Omental fat pad (tissue), 4 donors: Measurements from ENCODE around the gene TROAP. TPM values are rescaled to one million over a fixed set of nuclear protein-coding genes. Genes with fewer than 3 reads are reported as not detected.
A peak's percentile ranks its signal among the peaks of the same experiment; 100 is the strongest.
"Not testable (repeated sequence)": the region's sequence is repeated elsewhere in the genome, so short reads cannot be mapped to it uniquely, and the experiment has no call there.

Experiments used
- ATAC-seq: fragments of 150-250 bp; one replicate; pipeline ENCODE4 v1.9.1; 2016; ENCODE audit warnings: mild to moderate bottlenecking, moderate library complexity; ENCODE audit not compliant: low FRiP score
- DNase-seq: peaks from one replicate; pipeline ENCODE4 v3.0.0-alpha.2; 2019; ENCODE audit warnings: low spot score
- CTCF ChIP-seq, 3 donors: fragments of 450-650 bp; IDR thresholded peaks; one replicate each; pipeline ENCODE4 v1.5.1; 2016 to 2017; ENCODE audit warnings: antibody characterized with exemption in 3 of 3, mild to moderate bottlenecking in 3 of 3, moderate library complexity in 2 of 3
- total RNA-seq, 4 donors: library from RNA; depleted of rRNA; stranded (reverse); fragments of >200 nt; gene quantifications; one replicate each; pipeline ENCODE4 v1.1.0, GENCODE V29; 2016

Gene TROAP
- total RNA-seq, 4 donors from 2014 or later, result 0.37 to 1.6 TPM; not detected in 2

DNA sequence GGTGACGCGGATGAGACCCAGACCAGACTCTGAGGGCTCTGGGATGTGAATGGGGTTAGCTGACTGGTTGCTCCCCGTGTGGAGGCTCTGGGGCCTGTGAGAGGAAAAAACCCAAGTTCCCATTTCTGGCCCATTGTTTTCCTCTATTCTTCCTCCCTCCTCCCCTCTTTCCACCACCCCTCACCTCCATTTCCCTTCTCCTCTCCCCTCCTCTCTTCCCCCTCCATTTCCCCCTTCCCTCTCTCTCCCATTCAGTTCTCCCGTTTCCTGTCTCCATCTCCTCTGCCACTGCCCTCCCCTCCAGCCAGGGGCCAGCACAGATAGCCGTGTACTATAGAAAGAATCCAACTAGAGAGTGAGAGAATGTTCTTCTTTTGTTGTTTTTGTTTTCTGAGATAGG, 40.8 kb upstream of the TROAP start:
- no peak for TF ChIP-seq CTCF (IDR thresholded peaks at IDR 0.05)
- no peak for DNase-seq
- ATAC-seq, result no peak

DNA sequence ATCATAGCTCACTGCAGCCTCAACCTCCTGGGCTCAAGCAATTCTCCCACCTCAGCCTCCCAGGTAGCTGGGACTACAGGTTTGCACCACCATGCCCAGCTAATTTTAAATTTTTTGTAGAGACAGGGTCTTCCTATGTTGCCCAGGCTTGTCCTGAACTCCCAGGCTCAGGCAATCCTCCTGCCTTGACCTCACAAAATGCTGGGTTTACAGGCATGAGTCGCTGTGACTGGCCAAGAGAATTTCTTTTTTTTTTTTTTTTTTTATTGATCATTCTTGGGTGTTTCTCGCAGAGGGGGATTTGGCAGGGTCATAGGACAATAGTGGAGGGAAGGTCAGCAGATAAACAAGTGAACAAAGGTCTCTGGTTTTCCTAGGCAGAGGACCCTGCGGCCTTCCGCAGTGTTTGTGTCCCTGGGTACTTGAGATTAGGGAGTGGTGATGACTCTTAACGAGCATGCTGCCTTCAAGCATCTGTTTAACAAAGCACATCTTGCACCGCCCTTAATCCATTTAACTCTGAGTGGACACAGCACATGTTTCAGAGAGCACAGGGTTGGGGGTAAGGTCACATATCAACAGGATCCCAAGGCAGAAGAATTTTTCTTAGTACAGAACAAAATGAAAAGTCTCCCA, 40.2 kb upstream of the TROAP start:
- not testable (repeated sequence) for DNase-seq, ATAC-seq

- no peak for TF ChIP-seq CTCF (IDR thresholded peaks at IDR 0.05)
- DNase-seq (no peak), ATAC-seq (no peak)
Observed at GRCh38 chr12:49283541-49284429, 39.3 kb upstream of the TROAP start.

DNA sequence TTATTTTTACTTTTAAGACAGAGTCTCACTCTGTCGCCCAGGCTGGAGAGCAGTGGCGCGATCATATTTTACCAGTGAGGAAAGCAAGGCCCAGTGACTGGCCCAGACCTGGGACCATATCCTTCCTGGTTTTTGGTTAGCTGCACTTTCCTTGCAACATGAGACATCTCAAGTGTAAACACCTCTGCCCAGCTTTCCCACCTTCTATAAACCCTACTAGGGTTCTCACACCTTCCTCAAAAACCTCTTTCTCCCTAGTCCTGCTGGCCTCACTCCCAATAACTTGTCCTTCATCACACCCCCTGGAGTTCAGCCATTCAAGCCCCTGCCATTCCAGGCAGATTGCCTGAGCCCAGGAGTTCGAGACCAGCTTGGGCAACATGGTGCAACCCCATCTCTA, 38.4 kb upstream of the TROAP start:
- no peak for DNase-seq
- ATAC-seq, result no peak
- no peak for TF ChIP-seq CTCF (IDR thresholded peaks at IDR 0.05)

DNA sequence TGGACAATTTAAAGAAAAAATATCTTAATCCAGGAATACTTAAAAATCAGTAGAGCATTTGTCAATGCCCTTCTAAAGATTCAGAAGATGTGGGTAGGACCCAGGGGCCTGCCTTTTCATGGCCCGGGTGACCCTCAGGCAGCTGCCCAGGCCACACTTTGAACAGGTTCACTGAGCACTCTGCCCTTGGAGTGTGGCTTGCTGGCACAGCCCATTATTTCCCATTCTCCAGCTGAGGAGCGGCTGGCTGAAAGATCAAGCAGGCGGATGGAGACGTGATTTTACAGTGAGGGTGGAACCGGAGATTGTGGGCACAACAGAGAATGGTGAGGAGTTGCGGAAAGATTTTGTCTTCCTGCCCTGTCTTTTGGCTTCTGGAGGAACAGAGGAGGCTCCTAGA, 35.2 kb upstream of the TROAP start:
- TF ChIP-seq CTCF (IDR thresholded peaks at IDR 0.05), result no peak
- no peak for ATAC-seq
- DNase-seq, result no peak

GRCh38 chr12:49288412-49288853, 34.6 kb upstream of the TROAP start:
- peak in 1 of 3 donors; percentile 54 for TF ChIP-seq CTCF (IDR thresholded peaks at IDR 0.05)
- DNase-seq, result peak; percentile 63
- ATAC-seq, result no peak

GRCh38 chr12:49288922-49289555, 34.0 kb upstream of the TROAP start:
- ATAC-seq (no peak), DNase-seq (no peak)
- no peak for TF ChIP-seq CTCF (IDR thresholded peaks at IDR 0.05)
